ENCODE results near the gene DENND4B.

DNA sequence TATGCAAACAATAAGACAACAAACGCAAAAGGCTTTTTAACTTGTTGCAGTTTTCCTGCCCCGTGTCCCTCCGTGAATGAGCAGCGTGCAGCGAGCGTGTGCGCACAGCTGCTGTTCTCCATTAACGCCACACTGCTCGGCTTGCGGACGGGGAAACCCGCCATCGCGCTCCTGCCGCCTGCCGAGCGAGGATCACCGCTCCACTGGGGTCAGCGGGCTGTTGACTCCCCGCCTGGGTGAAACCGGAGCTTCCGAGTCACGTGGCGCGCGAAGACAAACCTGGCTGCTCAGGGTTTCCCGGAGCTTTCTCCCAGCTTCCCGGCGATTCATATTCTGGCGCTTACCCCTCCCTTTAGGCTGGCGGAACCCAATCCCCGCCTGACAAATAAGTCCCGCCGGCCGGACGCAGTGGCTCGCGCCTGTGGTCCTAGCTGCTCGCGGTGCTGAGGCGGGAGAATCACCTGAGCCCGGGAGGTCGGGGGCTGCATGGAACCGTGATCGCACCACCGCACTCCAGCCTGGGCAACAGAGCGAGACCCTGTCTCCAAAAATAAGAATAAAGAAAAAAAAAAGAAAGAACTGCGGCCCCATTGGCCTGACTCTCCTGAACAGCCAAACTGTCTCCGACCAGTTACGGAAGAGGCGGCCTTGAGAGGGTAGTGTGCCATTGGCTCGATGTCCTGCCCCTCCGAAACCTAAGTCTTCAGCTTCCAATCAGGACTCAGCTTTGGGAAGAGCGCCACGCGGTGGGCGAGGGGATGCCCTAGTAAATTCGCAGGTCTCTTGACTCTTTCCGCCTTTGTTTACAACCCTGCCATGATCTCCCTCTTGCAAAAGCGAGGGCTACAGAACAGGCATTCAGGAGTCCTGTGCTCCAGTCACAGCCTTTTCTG is 20.8 kb upstream of the DENND4B start, which contains the start of gene CREB3L4:
- TF ChIP-seq GATA2 (IDR thresholded peaks at IDR 0.05; ENCODE audit: low read depth, low read length): no peak
- TF ChIP-seq GATA3 (IDR thresholded peaks at IDR 0.05; ENCODE audit: low read depth, low read length): no peak
